Epidermal melanocyte (primary cell): Measurements from ENCODE around the gene MUC4.
"Not testable (repeated sequence)": the region's sequence is repeated elsewhere in the genome, so short reads cannot be mapped to it uniquely, and the experiment has no call there.

ENCODE experiments used
- DNase-seq: peaks from one replicate; pipeline ENCODE4 v3.0.0; 2011; ENCODE audit warnings: low spot score; ENCODE audit not compliant: insufficient read length

The MUC4 gene

GRCh38 chr3:195738274-195739044, 73.3 kb downstream of the MUC4 start:
- no peak for DNase-seq

GRCh38 chr3:195737782-195738181, 73.9 kb downstream of the MUC4 start:
- DNase-seq, result not testable (repeated sequence)

- DNase-seq, result no peak
Observed at GRCh38 chr3:195736866-195737490, 74.8 kb downstream of the MUC4 start.

- no peak for DNase-seq
Observed at GRCh38 chr3:195735036-195735695, 76.6 kb downstream of the MUC4 start.

GRCh38 chr3:195732940-195733339, 78.8 kb downstream of the MUC4 start:
- DNase-seq, result no peak

GRCh38 chr3:195731356-195731905, 80.3 kb downstream of the MUC4 start:
- no peak for DNase-seq

- DNase-seq, result no peak
Observed at GRCh38 chr3:195729476-195730251, 82.1 kb downstream of the MUC4 start.

- DNase-seq, result not testable (repeated sequence)
Observed at GRCh38 chr3:195728789-195729188, 82.9 kb downstream of the MUC4 start.

- DNase-seq, result no peak
Observed at GRCh38 chr3:195727606-195728195, 84.0 kb downstream of the MUC4 start.

- not testable (repeated sequence) for DNase-seq
Observed at GRCh38 chr3:195725916-195726740, 85.6 kb downstream of the MUC4 start.

- not testable (repeated sequence) for DNase-seq
Observed at GRCh38 chr3:195724363-195724762, 87.4 kb downstream of the MUC4 start.

- DNase-seq, result not testable (repeated sequence)
Observed at GRCh38 chr3:195722996-195723345, 88.8 kb downstream of the MUC4 start.

- not testable (repeated sequence) for DNase-seq
Observed at GRCh38 chr3:195722139-195722995, 89.4 kb downstream of the MUC4 start.

GRCh38 chr3:195720831-195721506, 90.8 kb downstream of the MUC4 start, which contains the start of gene MUC20:
Gene MUC20, plus strand, starts transcription at chr3:195720978. Its CDS starts 30 bp downstream, at chr3:195721008.
- DNase-seq, result not testable (repeated sequence)

GRCh38 chr3:195719514-195720254, 92.0 kb downstream of the MUC4 start:
- DNase-seq, result not testable (repeated sequence)

- DNase-seq, result no peak
Observed at GRCh38 chr3:195718477-195718984, 93.2 kb downstream of the MUC4 start.

- DNase-seq, result no peak
Observed at GRCh38 chr3:195717852-195718476, 93.8 kb downstream of the MUC4 start.
